Measurements from ENCODE around the gene ZNF234. TPM values are rescaled to one million over a fixed set of nuclear protein-coding genes. Genes with fewer than 3 reads are reported as not detected.

ZNF234 gene
- total and polyA plus RNA-seq, 4 donors: 1.1 to 5.2 (median 3.2) TPM

- no peak overlapping the region for H3K27ac ChIP-seq (ENCODE audit: low read depth in 1 of 2, low read length in 2 of 2)
- H3K36me3 ChIP-seq (ENCODE audit: control insufficient read depth in 4 of 4, insufficient read depth in 3 of 4, low read depth in 1 of 4, low read length in 3 of 4): peaks cover 0 to 4% (median 0%) of the 10 kb centered on the region in 4 donors
- peak overlapping the region in 1 of 3 donors; percentile 38 for H3K4me3 ChIP-seq (ENCODE audit: low read depth in 1 of 3, low read length in 3 of 3)
- no peak overlapping the region for H3K9ac ChIP-seq (ENCODE audit: low read depth in 1 of 2, low read length in 2 of 2)
- whole genome bisulfite sequencing: over 99% methylated on average over 6 of the region's 6 CpGs
- DNase-seq (ENCODE audit: low spot score): no peak
- H3K27me3 ChIP-seq (ENCODE audit: control insufficient read depth in 4 of 4, insufficient read depth in 4 of 4, low read length in 3 of 4): no peaks in the 10 kb centered on the region
- H3K4me1 ChIP-seq (ENCODE audit: control insufficient read depth in 4 of 4, insufficient read depth in 4 of 4, low read length in 3 of 4): no peaks in the 10 kb centered on the region
- peaks cover 8 to 40% (median 24%) of the 10 kb centered on the region in 4 donors for H3K9me3 ChIP-seq (ENCODE audit: control insufficient read depth in 4 of 4, low read length in 3 of 4)
- TF ChIP-seq SP1 (IDR thresholded peaks at IDR 0.05) (no peak), REST (IDR thresholded peaks at IDR 0.05) (no peak), FOXA1 (IDR thresholded peaks at IDR 0.05) (no peak), TAF1 (conservative IDR thresholded peaks at IDR 0.05) (no peak), HNF4G (IDR thresholded peaks at IDR 0.05) (no peak), EGR1 (IDR thresholded peaks at IDR 0.05; ENCODE audit: low read depth in 2 of 2) (no peak), GABPA (IDR thresholded peaks at IDR 0.05 in 1 of 2, conservative IDR thresholded peaks at IDR 0.05 in 1 of 2) (no peak), HNF4A (conservative IDR thresholded peaks at IDR 0.05) (no peak), ZBTB33 (IDR thresholded peaks at IDR 0.05) (no peak), RAD21 (IDR thresholded peaks at IDR 0.05) (no peak), MAX (IDR thresholded peaks at IDR 0.05) (no peak), NR2F2 (IDR thresholded peaks at IDR 0.05) (no peak), FOXA2 (IDR thresholded peaks at IDR 0.05) (no peak), RXRA (IDR thresholded peaks at IDR 0.05) (no peak), YY1 (IDR thresholded peaks at IDR 0.05) (no peak), CTCF (IDR thresholded peaks at IDR 0.05; ENCODE audit: low read depth, low read length, missing input control) (no peak), ATF3 (IDR thresholded peaks at IDR 0.05) (no peak), JUND (IDR thresholded peaks at IDR 0.05) (no peak)
Measured at GRCh38 chr19:44190020-44190419, 48.7 kb downstream of the ZNF234 start.

All from liver (tissue), 9 donors.